HG02678 (cell line): ENCODE results near the gene EPHB1.
"Not testable (repeated sequence)": the region's sequence is repeated elsewhere in the genome, so short reads cannot be mapped to it uniquely, and the experiment has no call there.

Experiments used
- ATAC-seq: cut with Tn5 transposase; IDR thresholded peaks from one replicate; pipeline ENCODE4 v1.9.1; 2021; ENCODE audit warnings: mild to moderate bottlenecking, moderate library complexity; ENCODE audit not compliant: unreplicated experiment

The EPHB1 gene

DNA sequence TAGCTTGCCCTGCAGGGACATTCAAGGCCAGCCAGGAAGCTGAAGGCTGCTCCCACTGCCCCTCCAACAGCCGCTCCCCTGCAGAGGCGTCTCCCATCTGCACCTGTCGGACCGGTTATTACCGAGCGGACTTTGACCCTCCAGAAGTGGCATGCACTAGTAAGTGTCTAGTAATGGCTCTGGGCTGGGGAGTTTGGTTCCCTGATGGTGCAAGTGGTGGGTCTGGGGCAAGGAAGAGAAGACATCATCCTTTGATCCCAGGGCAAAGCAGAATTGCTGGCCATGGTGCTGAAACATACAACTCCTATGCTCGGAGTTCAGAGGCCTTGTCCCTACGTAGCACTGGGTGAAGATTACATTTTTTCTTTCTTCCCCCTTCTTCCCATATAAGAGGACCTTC, 311.4 kb downstream of the EPHB1 start:
- no peak for ATAC-seq

DNA sequence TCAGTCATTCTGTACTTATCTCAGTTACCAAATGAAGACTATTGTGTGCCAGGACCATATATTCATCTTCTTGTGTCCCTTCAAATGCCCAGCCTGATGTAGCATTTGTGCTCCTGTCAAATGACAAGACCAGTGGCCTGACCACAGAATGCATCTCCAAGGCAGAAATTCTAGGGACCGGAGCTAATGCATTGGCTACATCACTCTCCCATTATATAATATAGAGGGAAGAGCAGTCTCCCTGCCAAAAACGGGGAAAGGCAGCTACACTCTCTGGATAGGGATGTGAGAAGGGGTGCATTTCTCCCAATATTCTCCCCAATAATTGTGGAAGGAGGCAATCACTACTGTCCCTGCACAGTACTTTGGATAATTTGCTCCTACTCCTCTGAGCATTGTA, 312.0 kb downstream of the EPHB1 start:
- no peak for ATAC-seq

DNA sequence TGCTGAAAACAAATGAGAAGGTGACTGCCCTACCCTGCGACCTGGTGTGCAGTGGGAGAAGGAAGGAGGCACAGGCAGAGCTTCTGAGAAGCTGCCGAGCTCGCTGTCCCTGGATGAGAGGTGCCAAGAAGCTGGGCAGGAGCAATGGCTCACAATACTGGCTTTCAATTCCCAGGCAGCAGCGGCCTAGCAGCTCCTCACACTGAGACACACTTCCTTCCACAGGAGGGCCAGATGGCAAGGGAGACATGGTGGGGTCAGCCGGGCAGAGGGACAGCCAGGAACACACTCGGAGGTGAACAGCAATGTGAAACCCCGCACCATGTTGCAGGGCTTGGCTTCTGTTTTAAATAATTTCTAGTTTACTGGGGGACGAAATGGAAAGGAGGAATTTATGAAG, 314.6 kb downstream of the EPHB1 start:
- ATAC-seq: no peak

DNA sequence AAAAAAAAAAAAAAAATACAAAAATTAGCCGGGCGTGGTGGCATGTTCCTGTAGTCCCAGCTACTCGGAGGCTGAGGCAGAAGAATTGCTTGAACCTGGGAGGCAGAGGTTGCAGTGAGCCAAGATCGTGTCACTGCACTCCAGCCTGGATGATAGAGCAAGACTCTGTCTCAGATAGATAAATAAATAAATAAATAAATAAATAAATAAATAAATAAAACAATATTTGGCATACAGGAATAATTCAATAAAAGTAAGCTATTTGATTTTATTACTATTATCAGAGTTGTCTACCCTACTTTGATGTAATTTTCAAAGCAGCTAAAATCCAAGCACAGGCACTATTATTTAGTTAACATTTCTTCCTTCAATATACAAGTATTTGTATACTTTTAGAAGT, 319.5 kb downstream of the EPHB1 start:
- not testable (repeated sequence) for ATAC-seq

DNA sequence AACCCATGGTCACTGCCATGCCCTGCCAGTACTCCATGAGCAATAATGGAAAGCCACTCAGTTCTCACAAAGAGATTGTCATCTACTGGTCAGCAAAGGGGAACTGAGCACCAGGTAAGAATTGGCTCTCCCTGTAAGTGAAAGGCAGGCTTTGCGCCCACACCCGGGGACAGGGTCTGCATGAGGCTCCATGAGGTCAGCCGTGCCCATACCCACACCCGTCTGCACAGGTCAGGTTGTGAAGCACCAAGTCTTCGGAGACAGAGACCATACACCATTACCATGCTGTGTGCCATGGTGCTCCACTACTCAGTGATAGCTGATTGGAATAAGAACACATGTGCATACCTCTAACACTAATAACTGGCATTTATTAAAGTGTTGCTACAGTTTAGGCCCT, 322.9 kb downstream of the EPHB1 start:
- no peak for ATAC-seq

DNA sequence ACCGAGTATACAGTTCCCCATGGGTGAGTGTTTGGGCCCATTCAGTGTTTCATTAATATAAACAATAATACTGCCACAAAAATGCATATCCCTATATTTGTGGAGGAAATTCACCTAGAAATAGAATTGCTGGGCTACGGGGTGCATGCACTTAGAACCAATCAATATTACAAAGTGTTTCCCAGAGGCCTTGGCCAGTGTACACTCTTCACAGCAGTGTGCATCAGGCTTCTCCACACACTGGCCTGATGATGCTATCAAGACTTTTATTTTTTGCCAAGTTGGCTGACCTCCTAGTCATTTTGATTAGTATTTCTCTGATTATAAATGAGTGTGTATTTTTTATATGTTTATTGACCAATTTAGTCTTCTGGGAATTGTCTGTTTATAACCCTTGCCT, 323.7 kb downstream of the EPHB1 start:
- ATAC-seq: no peak

DNA sequence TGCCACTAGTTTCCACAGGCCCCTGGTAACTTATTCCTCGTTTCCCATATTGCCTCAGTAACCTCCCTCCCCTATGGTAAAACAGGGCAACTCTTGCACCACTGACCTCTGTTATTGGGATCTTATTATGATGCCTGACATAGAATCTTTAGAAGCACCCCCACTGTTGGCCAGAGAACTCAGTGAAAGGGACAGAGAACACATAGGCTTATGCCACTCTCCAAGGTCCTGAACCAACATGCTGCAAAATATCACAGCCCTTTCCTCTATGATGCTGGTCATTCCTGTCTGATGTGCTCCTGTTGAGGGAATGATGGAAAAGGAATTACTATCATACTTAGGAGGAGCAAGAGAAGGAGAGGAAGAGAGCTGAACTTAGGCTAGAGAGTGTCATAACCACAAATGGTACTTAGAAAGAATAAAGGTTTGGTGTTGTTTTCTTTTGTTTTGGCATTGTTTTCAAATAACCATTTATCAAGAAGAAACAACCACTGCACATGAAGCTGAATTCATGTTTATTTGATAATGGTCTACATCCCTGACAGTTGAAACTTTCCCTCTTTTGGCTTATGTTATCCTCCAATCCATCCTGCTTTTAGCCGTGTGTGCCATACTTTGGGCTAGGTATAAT, 330.2 kb downstream of the EPHB1 start:
- ATAC-seq: no peak

DNA sequence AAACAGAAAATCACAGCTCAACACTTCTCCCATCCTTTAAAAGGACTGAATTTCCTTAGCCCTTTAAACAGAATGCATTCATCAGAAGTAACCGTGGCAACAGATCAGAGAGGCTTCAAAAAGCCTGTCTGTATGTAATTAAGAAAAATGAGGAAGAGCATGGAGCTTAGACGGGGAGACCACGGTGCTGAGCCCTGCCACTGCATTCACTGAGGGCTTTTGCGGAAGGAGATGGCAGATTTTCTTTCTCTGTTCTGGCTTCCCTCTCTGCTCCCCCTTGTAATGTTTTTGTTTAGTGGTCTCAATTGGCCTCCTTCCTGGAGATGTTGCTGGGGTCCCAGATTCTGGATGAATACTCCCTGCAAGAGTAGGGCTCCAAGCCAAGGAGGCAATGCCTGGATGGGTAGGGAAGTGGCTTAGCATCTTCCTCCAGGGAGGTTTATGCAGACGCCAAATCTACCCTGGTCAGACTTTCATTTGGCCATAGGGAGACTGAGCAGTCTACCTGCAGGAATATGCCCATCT, 332.9 kb downstream of the EPHB1 start:
- ATAC-seq: no peak

DNA sequence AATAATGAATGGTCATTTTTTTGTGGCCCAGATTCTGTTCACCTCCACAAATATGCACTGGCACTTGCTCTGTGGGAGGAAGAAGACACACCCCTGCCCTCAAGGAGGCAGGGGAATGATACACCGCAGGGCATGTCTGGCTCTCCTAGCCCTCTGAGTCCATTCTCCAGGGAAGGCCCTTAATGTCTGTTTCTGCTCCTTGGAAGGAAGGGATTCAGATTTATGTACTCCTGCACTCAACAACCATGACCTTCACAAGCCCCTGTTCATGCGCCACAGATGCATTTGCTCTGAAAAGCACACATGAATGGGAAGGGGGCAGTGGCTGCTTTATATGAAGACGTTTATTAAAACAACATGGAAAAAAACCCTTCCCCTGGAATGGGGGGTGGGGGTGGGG, 333.8 kb downstream of the EPHB1 start:
- no peak for ATAC-seq

DNA sequence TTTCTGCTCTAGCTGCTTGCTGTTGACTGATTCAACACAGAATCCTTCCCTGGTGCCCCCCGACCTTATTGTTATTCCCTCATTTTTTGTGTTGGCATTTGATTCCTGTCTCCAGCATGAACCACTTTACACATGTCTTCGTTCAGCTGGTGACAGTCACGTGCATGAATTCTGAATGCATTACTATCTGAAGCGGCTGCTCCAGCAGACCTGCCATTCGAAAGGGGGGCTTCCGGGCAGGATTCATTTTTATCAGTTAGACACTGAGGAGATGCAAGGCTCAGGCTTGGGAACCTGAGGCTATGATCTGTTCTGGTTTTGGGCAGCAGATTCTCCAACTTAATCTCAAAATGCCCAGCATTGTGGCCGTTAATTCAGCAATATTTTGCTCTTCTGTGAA, 336.2 kb downstream of the EPHB1 start:
- ATAC-seq: no peak

DNA sequence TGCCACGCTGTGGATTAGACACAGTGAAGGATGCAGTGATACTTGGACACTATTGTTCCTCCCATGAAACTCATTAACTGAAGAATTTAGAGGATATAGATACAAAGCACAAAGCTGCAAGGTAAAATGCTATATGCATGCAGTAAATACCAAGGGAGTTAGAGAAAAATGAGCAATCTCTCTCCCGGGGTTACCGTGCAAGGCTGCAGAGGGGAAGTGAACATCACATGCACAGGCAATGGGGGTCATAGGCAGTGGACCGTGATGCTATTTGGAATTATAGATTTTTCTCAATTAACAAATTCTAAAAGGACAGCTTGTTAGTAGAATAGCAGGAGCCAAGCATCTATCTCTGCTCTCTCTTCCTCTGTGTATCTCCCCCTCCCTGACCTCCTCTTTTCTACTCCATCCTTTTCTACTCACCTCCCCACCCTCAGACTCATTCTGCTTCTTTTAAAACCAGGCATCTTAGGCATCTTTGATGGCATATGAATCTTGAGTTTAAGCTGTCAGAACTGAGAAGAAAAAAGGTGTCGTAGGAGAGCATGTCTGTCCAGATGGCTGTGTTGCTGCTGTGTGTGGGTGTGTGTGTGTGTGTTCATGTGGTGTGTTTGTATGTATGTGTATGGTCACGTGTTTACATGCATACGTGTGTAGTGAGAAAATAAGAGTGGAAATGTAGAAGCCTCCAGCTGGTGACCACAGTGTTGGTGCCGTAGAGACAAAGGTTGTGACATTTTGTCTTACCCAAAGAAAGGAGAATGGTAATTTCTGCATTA, 339.0 kb downstream of the EPHB1 start:
- no peak for ATAC-seq

DNA sequence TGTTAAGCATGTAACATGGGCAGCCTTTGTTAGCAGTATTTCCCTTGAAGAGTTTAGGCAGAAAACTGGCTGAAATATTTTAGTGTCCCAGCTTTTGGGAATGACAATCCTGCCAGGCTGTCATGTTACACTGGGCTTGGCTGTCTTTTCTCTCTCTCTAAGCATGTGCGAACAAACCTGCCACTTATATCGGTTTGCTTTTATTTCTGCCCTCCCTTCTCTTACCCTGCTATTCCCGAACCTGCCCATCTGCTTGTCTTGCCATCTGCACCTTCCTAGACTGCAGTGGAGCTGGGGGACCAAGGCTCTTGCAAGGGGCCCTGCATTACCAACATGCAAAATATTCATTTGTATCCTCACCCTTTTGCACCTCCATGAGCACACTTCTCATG, 339.6 kb downstream of the EPHB1 start:
- ATAC-seq: no peak

DNA sequence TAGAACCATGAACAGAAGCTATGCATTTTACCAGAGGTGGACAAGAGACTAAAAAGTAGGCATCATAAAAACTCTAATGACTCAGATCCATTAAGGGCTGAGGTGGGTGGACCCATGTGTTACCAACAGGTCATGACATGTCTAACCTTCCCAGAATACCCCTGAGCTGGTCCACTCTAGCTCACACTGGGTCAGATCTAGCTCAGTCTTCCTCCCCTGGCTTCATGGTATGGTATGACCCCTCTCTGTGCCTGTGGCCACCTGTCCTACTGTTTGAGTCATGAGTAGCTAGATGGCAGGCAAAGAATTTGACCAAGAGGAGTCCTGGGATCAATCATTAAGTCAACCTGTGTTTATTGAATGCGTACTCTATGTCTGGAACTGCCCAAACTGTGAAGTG, 340.4 kb downstream of the EPHB1 start:
- ATAC-seq: no peak

DNA sequence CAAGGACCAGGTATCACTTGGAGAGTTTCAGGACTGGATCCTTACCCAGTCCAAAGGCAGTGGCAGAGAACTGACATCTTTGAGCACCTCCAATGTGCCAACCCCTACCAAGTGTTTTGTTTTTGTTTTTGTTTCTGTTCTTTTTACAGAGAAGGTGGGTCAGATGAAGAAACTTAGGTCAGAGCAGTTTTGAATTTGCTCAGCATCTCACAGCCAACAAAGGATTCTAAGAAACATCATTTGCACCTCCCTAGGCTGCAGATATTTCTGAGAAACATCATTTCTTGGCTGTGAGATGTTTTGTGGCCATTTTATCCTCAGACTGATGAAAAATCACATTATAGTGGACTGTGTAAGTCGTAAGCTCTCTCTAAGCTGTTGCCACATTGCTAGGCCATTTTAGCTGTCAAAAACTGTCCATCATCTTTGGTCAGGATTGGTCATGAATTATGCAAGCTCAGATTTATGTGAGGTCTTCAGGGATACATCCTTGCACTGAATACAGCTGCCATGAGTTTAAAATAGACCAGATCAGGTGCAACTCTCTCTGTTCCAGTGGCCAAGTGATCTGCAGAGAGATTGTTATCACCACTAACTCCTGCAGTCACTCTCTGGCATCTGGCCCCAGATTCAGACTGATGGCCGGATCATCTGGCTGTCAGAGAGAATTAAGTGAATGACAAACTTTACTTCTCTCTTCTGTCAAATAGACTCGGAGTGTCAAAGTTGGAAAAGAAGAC, 341.5 kb downstream of the EPHB1 start:
- ATAC-seq: no peak

DNA sequence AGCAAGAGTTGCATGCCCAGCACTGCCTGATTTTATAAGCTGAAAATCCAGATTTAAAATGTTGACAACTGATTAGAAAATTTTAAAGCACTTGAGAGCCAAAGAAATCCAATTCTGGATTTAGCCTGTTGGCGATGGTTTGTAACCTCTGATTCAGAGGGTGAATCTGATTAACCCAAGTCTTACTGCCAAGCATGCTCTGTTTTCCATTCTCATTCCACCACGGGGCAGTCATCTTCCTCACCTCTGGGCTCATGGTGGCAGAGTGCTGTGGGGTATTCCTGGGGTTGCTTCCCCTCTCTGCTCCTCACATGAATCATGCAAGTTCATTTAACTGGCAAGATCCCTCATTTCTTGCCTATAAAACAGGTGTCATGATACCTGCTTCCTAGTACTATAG, 342.2 kb downstream of the EPHB1 start:
- ATAC-seq: no peak

DNA sequence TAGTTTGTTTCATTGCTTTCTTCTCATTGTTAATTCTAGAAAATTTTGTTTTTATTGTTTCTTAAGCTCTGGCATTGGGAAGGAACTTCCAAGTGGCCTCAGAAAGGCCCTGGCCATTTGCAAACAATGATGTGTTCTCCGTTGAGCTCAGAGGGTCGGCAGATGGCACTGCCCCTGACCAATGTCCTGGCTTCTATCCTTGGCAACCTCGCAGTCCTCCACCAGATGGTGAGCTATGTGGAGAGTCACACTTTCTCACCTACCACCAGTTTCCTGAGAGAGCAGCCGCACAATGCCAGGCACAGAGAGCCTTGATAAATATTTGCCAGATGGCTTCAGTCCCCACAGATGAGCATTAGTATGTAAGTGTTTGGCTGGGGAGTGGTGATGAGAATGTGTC, 343.7 kb downstream of the EPHB1 start:
- no peak for ATAC-seq

DNA sequence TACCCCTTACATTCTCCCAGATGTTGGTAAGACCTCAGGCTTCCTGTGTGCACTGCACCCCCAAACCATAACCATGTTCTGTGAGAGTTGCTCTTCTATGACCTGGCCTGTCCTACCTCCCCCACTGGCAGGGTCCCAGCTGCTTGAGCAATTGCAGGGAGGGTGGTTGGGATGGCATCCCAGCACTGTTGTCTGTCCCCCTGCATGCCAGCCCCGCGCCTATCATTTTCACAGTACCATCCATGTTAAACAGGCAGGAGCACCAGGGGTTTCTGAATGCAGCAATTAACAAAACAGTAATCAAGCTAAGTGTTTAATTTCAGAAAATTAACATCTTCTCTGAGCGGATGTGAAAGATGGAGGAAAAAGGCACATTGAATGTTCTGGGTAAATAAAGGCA, 345.5 kb downstream of the EPHB1 start:
- ATAC-seq: no peak

DNA sequence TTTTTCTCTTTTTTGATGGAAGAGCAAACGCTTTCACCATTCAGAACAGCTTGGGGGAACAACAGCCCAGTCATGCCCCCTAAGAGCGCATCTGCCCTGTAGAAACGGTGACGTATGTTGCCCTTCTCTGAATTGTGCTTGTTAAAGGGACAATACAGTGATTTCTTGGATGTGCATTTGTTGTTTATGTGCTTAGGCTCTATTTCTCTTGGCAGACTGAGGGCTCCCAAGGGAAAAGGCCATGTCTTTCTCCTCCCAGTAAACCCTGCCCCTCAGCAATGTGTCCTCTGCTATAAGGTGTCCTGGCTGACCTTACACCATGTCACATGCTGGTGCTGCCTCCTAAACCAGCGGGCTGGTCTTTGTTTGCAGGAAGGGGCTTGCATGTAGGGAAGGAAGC, 346.1 kb downstream of the EPHB1 start:
- no peak for ATAC-seq

DNA sequence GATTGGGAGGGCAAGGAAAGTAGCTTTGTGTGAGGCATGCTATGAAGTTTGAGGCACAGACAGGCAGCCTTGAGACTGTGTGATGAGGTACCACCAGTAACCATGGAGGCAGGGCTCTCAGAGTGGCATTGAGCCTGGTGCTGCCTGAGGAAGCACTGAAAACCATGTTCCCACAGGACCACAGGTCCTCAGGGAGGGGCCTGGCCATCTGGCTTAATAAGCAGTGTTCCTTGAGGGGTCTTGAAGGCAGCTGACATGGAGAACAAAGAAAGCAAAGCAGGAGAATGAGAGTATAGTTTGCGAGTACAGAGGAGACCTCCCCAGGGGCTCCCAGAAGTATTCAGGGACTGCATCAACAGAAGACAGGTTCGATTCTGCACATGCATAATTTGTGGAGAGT, 346.6 kb downstream of the EPHB1 start:
- no peak for ATAC-seq

DNA sequence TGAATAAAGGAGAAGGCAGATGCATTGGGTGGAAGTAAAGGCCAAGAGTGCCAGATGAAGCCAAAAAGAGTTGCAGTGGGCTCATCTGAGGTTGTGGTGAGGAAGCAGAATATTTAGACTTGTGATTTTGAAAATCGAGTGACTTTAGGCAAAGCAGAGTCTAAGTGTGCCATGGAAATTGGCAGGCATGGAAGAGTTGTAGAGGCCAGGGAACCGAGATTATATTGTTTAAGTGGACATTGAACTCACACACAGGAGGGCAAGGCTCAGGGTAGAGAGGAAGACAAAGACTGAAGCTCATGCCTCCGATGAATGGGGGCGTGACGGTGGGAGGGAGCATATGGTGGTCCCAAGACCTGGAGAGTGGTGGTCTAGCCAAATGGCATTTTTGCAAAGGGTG, 347.5 kb downstream of the EPHB1 start:
- ATAC-seq: no peak

DNA sequence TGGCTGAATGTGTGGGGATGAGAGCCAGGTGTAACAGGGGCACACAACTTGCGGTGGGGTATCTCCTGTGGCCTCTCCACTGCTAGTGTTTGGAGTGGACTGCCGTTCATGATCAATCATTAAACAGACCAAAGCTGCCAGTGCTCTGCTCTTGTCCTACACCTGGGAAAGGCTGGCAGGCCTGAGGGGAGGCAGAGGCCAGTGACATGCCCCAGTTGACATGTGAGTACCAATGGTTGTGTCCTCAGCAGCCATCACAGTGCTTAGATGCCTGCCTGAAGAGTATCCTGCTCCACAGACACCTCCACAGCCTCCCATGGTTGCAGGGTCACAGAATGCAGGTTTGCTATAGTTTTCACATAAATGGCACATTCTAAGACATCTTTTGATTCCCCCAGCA, 348.4 kb downstream of the EPHB1 start:
- ATAC-seq: no peak

DNA sequence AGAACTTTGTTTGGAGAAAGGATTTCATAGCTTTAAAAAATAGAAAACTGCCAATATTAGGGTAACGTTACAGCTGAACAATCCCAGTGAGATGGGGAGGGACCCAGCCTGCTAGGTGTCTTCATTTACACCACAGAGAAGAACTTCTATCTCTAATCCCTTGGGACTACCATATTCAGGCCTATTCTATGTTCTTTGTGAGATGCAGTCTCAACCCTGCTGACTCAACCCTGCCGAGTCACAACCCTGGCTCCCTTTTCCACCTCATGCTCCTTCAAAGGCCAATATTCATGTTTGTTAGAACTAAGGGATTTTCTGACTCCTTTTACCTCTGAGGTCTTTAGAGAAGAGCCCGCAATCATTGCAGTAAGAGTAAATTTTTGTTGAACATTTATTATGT, 350.5 kb downstream of the EPHB1 start:
- ATAC-seq: no peak
